NCI-H460 (cell line): ENCODE results near the gene CNOT11. TPM values are rescaled to one million over a fixed set of nuclear protein-coding genes. Genes with fewer than 3 reads are reported as not detected.
"Not testable (repeated sequence)": the region's sequence is repeated elsewhere in the genome, so short reads cannot be mapped to it uniquely, and the experiment has no call there.

Source experiments
- DNase-seq: peaks from one replicate; pipeline ENCODE4 v3.0.0-alpha.2; 2016; ENCODE audit warnings: low read depth; ENCODE audit errors: extremely low read depth
- small RNA-seq, 2 experiments: library from RNA; depleted of rRNA; stranded (forward); fragments of <200 nt; gene quantifications; one replicate each; pipeline ENCODE3, GENCODE V24; 2014
- total RNA-seq: library from RNA; depleted of rRNA; stranded (reverse); fragments of >200 nt; shearing (Covaris generic); gene quantifications from 2 replicates; pipeline ENCODE4 v1.2.3, GENCODE V29; 2014; rRNA removed

Gene CNOT11
- total RNA-seq, 1 experiment from 2014 or later: 56.6 TPM

- DNase-seq: no peak
Measured at GRCh38 chr2:101307503-101307902, 54.8 kb downstream of the CNOT11 start.

GRCh38 chr2:101307950-101308431 is 55.3 kb downstream of the CNOT11 start:
- DNase-seq: no peak

- peak; percentile 88 for DNase-seq
Measured at GRCh38 chr2:101308432-101309210, 55.9 kb downstream of the CNOT11 start, which contains the start of gene RNF149. TSS of gene RNF149 (minus strand) at chr2:101308701. CDS start at chr2:101308588, 113 bp downstream.

DNA sequence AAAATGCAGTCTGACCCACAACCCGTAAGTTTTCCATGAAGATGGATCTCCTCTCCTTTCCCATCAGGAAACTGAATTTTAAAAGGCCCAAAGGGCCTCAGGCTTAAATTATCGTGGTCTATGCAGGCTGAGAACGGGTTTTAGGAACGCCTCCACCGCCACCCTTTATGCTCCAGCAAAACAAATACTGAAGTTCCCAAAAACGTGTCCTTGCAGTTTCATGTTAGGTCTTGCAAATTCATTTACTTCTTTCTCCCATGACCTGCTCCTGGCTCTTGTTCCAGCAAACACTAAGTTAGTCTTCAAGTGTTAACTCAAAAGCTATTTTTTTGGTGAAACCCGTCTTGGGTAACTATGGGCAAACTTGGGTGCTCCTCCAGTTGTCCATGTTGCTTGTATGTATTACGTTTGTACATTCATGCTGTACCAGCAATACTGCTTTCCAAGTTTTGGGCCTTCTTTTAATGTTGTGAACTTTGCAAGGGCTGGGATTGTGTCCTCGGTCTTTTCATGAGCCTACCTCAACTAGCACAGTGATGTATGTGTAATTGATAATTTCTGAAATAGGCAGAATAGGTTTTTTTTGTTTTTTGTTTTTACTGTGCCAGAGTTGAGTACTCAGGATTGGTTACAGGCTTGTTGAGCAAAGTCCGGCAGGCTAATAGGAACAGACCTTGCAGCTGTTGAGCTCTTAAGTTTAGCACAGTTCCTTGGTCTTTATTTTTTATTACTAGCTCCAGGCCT is 57.6 kb downstream of the CNOT11 start:
- no peak for DNase-seq

DNA sequence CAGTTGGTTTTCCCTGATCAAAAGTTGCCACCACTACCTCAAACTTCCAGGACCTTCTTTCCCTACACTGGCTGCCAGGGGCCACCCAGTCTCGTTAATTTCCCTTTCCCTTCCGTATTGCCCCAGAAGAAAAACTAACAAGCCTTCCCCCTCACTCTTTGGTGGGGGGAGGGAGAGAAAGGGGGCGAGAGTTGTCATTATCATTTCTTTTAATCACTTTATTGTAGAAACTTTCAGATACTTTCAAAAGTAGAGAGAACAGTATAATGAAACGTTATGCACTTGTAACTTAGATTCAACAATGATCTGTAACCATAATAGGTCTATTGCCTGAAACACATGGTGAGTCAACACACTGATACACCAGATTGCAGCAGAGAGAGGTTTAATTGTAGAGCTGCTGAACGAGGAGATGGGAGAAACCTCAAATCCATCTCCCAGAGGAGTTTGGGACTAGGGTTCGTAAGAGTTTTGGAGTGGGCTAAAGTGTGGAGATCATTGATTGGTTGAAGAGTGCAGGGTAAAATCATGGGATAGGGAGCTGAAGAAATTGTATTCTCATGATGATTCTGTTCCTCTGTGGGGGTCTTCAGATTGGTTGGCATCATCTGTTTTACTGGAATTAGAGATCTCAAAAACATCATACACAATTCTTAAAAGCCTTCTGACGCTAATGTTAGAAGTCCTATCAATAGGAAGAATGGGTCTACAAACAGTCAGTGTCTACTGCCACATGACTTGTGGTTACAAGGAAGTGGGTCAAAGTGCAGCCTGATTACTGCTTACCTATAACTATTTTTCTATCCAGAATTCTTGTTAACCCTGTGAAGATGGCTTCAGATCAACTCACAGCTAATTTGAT is 58.4 kb downstream of the CNOT11 start:
- DNase-seq: no peak

- DNase-seq: no peak
Measured at GRCh38 chr2:101311696-101312017, 59.0 kb downstream of the CNOT11 start.

DNA sequence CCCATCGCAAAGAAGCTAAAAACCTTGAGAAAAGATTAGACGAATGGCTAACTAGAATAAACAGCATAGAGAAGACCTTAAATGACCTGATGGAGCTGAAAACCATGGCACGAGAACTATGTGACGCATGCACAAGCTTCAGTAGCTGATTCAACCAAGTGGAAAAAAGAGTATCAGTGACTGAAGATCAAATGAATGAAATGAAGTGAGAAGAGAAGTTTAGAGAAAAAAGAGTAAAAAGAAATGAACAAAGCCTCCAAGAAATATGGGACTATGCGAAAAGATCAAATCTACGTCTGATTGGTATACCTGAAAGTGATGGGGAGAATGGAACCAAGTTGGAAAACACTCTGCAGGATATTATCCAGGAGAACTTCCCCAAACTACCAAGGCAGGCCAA is 63.9 kb downstream of the CNOT11 start:
- DNase-seq: not testable (repeated sequence)

Small RNAs within 50 kb of the gene (small RNA-seq; reads per million reads assigned to genes)
- gene MIR5696 (0 to 0.94 reads per million in 2 experiments), gene SNORD89 (6.3 to 12.7 reads per million in 2 experiments)

Other genes with a start within 250 kb of the CNOT11 start
- 25.9 and 27.8 TPM in 2 replicates for gene TBC1D8, start 101.5 kb upstream of the CNOT11 start, total RNA-seq
- gene RNF149, start 55.8 kb downstream of the CNOT11 start, total RNA-seq: 45.4 and 52.0 TPM in 2 replicates
- 0.10 and 0.20 TPM in 2 replicates for gene CREG2, start 134.6 kb downstream of the CNOT11 start, total RNA-seq
- 0.12 TPM in 1 of 2 replicates, not detected in the other for gene RFX8, start 222.2 kb downstream of the CNOT11 start, total RNA-seq